Activated CD8-positive, alpha-beta memory T cell treated with anti-CD3 and anti-CD28 coated beads, Interleukin-2, amount 50 U/mL, for 4 hours (primary cell): ENCODE data around the gene MICB.

Source experiments
- DNase-seq: peaks from one replicate; pipeline ENCODE4 v3.0.0-alpha.2; 2020

The MICB gene

DNA sequence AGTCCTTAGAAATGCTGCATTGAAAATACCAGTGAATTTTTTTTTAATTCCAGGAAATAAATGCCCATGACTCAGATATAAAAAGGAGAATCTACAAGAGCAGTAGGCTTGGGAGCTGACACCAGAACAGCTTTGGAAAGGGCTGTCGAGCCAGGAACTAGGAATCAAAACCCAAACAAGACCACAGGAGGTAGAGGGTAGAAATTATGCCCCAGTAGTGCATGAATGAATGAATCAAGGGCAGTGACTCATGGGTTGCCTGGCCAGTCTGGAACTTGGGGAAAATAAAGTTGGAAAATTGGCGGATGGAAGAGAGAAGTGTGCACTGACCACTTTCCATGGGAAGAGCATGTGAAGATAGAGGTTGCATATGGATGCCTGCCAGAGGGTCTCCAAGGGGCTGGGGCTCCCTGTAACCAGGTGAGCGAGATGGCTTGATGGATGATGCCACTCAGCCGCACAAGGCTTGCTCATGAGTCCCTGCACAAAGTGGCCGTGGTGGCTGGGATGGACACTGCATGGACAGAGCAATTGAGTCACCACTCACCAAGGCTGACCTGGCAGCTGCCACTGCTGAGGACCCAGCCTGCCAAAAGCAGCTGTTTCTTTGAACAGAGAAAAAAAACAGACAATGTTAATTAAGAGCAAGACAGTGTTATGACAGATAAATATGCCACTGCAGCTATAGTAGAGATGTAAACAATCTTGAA, 15.7 kb downstream of the MICB start:
- DNase-seq: no peak

DNA sequence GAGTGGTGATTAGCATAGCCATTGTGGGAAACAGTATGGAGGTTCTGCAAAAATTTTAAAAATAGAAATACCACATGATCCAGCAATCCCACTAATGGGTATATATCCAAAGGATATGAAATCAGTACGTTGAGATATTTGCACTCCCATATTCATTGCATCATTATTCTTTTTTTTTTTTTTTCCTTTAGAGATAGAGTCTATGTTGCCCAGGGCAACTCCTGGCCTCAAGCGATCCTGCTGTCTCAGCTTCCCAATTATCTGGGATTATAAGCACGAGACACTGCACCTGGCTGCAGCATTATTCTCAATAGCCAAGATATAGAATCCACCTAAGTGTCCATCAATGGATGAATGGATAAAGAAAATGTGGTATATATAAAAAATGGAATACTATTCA, 23.9 kb downstream of the MICB start:
- DNase-seq: no peak

DNA sequence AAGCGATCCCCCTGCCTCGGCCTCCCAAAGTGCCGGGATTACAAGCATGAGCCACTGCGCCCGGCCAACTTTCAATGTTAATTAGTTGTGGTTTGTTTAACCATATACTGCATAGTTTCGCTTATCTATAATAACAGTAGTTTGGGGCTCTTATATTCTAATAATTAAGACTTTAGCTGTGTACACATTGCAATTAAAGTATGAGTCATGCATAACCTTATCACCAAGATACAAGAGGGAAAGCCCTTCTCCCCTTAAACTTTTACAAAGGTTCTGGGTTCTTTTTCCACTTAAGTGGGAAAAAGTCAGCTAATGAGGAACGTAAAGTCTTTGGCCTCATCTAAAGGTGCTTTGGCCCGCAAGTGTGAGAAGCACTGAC, 27.6 kb downstream of the MICB start:
- DNase-seq: no peak

DNA sequence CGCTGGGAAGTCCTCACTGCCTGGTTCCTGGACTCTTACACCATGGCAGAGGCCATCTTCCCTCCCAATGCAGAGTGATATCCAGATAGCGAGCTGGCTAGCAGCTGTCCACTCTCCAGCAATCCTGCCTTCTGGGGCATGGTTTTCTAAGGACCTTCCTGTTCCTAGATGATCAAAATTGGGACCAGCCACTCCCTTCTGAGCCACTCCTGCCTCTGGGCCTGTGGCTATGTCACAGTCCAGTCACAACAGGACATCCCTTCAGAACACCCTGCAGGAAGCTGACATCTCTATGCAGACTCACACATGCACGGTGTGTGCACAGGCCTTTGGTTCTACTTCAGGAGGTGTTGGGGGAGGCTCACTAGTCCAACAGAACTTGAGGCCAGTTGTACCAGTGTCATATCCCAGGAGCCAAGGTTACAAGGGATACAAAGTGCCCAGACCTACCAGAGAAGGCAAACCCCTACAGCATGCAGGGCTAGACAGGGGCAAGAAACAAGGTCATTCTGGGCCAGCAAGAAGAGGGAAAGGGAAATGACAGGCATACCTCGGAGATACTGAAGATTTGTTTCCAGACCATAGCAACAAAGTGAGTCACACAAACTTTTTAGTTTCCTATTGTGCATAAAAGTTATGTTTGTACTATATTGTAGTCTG, 28.1 kb downstream of the MICB start:
- DNase-seq: no peak

DNA sequence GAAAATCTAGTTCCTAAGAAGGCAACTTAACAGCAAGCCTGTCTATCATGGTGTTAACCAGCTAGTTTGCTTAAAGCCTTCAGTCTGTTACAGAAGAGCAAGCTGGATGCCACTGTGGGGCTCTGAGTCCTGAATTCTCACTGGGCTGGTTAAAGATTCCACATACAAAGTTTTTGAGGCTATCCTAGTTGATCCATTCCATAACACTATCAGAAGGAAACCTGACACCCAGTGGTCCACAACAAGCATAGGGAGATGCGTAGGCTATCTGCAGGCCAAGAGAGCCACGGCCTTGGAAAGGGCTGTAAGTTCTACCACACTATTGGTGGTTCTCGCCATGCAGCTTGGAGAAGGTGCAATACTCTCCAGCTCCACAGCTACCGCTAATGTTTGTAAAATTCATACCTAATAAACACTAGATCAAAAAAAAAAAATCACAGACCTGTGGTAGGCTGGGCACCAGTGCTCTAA, 30.4 kb downstream of the MICB start:
- DNase-seq: no peak

DNA sequence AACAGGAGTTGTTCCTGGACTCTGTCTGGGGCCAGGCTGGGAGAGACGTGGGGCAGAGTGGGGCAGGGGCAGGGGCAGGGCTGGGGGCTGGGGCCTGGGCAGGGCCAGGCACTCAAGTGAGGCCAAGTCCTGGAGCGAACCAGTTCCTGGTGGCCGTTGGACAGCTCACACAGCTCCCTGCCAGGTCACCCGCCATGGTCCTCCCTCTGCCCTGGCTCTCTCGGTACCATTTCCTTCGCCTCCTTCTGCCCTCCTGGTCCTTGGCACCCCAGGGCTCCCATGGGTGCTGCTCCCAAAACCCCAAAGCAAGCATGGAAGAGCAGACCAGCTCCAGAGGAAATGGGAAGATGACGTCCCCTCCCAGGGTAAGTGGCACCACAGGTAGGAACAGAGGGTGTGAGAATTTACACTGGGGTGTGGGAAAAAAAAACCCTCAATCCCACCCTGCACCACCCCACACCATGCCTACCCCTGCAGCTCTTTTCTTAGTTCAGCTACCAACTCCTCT, 30.9 kb downstream of the MICB start, which contains the start of gene MCCD1:
Gene MCCD1 (plus strand): TSS at position 142 of the 508 bp plus-strand sequence. CDS start 53 bp downstream, at position 195.
- DNase-seq: no peak

DNA sequence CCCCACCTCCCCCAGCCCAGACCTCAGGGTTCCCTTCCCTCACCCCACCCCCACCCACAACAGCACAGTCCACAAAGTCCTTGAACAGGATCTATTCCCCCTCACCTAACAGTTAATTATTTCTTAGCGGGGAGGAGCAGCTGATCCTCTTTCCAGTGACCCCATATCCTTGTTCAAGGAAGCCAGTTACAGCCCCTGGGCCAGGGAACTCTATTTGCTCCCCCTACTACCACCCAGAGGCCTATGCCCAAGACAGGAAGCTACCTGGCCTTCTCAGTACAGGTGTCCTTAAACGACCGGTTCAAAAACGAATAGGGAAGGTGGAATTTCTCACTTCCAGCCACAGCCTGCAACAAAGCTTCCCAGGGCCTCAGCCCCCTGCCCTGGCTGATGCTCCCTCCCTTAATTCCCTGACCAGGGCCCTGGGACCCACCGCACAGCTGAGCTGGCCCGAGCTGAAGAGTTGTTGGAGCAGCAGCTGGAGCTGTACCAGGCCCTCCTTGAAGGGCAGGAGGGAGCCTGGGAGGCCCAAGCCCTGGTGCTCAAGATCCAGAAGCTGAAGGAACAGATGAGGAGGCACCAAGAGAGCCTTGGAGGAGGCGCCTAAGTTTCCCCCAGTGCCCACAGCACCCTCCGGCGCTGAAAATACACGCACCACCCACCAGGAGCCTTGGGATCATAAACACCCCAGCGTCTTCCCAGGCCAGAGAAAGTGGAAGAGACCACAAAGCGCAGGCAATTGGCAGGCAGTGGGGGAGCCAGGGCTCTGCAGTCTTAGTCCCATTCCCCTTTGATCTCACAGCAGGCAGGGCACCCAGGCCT, 31.6 kb downstream of the MICB start:
- DNase-seq: no peak

DNA sequence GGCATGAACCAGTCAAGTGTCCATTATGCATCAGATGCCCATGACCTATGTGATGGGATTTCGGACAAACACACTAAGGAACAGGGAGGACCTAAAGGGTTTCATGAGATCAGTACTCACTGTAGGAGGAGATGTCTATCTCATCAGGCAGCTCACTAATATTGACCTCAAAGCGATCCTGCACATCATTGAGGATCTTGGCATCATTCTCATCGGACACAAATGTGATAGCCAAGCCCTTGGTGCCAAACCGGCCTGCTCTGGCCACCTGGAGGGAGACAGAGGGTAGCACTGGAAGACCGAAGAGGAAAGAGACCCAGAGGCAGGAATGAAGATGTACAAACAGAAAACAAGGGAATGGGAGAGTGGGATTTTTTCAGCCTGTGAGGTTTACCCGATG, 32.7 kb downstream of the MICB start:
- no peak for DNase-seq

DNA sequence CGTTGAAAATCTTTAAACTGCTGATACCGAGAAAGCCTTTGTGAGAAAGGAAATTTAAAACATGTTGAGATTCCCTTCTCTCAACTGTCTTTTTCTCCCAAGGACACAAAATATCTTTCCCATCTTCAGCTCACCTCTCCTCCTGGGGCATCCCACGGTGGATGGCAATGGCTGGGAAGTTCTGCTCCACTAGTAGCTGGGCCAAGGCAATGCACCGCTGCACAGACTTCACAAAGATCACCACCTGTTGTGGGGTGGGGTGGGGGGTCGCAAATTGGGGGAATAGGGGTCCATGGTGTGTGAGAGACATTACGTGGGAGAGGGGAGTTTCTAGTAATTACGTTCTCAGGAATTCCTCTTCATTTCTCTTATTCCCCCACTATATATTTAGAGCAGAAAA, 33.2 kb downstream of the MICB start:
- no peak for DNase-seq

DNA sequence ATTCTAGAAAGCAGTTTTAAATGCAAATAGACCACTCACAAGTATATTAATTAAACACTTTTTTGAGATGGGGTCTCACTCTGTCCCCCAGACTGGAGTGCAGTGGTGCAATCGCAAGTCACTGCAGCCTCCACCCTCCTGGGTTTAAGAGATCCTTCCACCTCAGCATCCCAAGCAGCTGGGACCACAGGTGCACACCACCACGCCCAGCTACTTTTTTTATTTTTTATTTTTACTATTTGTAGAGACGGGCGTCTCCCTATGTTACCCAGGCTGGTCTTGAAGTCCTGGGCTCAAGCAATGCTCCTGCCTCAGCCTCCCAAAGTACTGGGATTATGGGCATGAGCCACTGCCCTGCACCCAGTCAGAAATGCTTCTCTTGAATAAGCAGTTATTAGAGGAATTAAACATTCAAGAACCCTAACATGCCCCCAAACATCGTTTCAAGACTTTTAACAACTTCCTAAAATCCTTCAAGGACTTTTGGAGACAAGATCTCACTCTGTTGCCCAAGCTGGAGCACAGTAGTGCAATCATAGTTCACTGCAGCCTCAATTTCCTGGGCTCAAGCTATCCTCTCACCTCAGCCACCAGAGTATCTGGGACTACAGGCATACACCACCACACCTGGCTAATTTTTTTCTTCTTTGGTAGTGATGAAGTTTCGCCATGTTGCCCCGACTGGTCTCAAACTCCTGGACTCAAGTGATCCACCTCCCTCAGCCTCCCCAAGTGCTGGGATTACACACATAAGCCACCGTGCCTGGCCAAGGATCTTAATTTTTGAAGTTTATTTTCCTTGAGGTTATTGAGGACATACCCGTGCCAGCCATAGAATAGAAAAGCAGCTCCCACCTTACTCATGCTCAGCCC, 34.1 kb downstream of the MICB start:
- no peak for DNase-seq

DNA sequence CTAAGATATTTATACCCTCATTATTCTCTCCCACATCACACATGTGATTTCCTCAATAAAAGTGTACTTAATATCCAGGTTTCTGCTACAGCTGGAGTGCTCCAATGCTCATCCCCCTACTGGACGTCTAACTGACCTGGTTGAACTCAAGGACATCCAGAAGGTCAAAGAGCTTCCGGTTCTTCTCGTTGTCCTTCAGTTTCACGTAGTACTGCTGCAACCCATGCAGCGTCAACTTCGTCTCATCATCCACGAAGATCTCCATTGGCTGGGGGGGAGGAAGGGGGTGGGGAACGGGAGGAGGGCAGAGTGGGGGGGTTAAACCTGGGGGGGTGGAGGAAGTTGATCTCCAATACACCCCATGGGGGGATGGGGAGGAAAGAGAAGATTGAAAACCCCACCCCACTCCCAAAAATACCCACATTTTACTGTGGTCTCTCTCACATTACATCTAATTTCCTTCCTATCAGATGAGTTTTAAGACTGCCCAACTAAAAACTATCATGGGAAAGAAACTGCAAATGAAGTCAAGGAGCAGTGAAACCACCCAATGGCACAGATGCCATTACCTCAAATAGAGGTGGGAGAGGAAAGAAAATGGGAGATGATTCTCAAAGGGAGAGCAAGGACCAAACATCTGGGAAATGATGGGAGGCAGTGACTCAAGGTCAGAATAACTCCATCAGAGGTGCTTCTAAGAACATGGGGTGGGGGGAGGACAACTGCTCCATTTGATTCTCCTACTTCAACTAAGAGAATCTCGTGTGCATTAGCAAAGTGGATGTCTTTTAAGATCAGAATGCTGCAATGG, 34.9 kb downstream of the MICB start:
- no peak for DNase-seq

DNA sequence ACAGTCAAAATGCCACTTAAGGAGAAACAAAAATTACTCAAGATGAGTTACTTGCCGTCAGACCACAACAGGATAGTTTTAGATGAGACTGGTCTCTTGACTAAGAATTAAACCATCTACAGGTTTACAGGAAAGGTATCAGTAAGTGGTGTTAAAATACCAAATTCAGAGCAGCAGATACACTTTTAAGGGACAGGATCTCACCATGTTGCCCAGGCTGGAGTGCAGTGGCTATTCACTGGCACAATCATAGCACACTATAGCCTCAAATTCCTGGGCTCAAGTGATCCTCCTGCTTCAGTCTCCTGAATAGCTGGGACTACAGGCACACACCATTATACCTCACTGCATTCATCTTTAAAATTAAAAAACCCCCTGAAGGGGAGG, 35.5 kb downstream of the MICB start:
- DNase-seq: no peak

DNA sequence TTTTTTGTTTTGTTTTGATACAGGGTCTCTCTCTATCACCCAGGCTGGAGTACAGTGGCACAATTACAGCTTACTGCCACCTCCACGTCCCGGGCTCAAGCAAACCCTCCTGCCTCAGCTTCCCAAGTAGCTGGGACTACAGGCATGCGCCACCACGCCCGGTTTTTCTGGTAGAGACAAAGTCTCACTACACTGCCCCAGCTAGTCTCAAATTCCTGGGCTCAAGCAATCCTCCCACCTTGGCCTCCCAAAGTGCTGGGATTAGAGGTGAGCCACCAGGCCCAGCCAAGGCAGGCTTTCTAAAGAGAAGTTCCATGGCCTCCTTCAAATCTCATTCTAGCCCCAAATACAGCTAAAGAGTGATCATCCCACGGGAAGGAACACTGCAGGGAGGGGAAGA, 36.1 kb downstream of the MICB start:
- no peak for DNase-seq

DNA sequence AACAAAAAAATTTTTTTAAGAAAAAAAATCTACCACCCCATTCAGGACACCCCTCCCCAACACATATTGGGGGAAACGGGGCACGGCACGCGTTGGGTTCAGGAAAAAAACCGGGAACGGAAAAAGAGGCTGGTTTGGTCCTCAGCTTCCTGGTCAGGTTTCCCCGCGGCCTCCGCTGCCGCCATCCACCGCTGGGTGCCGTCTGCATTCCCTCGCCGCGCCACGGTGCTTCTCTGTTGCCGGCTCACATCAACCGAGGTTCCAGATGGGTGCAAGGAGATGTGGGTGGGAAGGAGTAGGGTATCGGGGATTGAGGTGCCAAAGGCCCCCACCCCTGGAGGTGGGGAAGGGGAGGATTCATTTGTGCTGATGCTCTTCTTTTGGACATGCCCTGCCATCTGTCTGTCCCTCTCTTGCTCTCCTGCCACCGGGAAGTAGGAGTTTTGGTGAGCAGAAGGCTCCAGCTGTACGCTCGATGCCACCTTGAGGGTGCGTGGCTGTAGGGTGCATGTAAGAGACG, 36.6 kb downstream of the MICB start:
- DNase-seq: no peak

DNA sequence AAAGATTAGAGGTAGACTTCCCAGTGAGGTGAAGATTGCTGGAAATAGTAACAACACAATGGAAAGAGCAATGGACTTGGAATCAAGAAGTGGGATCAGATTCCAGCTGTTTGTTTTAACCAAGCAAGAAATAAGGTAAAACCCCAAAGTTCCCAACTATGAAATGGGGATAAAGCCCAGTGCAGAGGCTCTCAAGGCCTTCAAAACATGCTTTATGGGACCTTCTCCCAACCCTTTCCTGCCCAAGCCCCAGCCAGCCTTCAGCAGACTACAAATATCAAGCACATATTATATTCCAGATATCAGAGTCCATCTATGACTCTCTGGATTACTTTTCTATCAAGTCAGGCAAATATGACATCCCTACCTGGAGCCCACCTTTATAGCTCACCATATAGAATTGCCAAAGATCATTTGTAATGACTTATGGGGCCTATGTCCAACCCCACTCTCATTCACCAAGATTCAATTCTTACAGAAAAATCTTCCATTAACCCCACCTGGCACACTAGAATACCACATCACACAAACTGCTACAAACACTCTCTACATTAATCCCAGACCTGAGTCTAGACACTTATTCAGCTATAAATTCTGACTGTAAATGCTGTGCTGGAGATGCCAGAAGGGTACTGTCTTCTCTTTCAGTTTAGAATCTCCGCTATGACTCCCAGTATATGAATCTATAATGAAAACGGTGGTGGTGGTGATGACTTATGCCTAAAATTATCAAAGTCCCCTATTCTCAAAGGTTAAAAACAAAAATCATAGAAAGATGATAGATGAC, 37.8 kb downstream of the MICB start:
- no peak for DNase-seq

DNA sequence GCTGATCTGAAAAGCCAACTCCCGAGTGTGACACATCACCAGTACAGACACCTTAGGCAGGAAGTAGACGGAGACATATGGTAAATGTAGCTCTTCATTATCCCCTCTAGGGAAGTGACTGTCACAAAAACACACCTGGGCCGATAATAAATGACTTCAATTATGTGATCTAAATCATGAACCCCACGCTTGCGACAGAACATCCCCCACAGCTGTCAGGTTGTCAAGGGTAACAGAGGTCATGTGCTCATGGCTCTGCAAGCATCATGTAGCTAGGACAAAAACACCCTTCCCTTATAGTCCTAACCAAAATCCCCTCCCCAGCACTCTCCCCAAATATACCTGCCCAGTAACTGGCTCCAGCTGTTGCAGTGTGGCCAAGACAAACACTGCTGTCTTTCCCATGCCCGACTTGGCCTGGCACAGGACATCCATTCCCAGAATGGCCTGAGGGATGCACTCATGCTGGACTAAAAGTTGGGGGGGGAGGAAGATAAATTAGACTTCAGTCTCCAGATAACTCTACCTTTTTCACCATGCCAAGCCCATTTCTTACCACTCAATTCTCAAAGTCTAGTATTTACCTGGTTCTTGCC, 41.0 kb downstream of the MICB start:
- no peak for DNase-seq

DNA sequence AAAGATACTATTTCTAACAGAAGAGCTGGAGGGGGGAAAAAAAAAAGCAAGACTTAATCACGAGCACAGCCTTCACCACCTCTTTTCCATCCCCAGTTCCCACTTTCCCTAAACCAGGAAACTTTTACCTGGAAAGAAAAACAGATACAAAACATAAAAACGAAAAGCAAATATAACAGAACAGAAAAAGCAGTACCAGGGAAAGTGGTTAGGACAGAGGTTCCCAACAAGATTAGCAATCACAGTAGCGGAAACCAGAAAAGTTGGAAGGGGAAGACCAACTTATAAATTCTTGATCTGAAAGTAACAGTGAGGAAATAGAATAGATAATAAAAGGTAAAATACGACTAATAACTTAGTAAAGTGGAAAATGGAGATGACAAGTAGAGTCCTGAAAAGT, 42.7 kb downstream of the MICB start:
- DNase-seq: no peak

DNA sequence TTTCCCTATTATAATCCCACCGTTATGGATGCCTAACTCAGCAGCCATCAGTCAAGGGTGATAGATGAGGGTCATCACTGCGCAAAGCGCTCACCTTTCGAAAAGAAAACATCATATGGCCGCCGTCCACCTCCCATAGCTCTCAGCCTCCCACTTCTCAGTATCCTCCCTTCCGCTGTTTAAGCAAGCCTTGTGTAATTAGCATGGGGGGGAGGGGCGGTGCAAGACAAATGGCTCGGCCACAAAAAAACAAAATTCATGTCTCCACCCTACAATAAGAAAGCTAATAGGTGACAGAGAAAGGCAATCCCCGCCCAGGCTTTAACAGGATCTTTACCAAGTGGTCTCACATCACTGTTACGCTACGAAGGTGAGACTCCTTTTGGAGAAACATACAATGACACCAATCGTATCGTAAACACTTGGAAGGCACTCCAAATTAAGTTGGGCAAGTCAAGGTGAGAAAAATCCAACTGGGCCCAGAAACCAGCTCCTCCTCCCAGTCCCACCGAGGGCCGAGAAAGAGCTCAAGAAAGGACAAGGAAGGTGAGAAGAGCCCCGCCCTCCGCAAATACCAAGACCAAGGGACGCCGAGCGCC, 43.2 kb downstream of the MICB start:
- DNase-seq: peak; percentile 64

DNA sequence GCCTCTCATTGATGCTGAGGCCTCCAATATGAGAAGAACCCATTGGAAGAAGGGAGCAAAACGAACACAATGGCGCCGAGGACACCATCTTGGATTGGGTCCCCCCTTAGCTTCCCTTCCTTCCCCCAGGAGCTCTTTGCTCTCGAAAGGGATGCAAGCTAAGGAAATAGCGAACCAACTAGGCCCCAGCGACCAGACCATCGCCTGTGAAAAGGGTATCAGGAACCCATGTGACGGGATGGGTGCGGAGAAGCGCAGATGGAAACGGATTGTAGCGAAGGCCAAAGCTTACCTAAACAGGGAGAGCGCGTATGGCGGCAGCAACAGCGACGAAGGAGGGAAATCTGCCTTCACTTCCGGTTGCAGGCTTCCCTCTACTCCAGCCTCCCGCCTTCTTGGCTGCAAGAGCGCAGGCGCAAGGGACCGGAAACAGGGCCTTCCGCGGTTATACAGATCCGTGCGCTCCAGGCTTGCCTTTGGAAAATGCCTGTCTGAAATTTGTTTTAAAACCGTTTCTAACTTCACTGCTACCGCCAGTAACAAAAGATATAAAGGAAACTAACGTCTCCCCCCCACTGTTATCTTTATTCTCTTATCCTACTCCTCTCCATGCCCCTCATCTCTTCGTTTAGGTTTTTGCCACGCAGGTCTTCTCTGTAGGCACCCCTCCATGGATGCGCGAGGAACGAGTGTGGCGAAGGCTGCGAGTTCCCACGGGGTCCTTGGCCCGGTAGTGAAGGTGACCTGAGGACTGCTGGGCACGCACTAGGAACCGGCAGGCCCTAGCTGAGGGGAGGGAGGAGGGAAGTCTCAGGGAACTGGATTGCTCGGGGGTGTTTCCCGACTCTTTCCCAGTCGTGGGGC, 43.9 kb downstream of the MICB start, which contains the start of gene DDX39B:
Gene DDX39B (minus strand): TSS at position 346 of the 864 bp plus-strand sequence. CDS start 1,471 bp downstream, outside the sequence.
- peak; percentile 90 for DNase-seq
